ENCODE measurements around the gene CES2. TPM values are rescaled to one million over a fixed set of nuclear protein-coding genes. Genes with fewer than 3 reads are reported as not detected.

Gene CES2
- total RNA-seq, 4 donors from 2014 or later: 26.9 to 56.7 (median 35.1) TPM

DNA sequence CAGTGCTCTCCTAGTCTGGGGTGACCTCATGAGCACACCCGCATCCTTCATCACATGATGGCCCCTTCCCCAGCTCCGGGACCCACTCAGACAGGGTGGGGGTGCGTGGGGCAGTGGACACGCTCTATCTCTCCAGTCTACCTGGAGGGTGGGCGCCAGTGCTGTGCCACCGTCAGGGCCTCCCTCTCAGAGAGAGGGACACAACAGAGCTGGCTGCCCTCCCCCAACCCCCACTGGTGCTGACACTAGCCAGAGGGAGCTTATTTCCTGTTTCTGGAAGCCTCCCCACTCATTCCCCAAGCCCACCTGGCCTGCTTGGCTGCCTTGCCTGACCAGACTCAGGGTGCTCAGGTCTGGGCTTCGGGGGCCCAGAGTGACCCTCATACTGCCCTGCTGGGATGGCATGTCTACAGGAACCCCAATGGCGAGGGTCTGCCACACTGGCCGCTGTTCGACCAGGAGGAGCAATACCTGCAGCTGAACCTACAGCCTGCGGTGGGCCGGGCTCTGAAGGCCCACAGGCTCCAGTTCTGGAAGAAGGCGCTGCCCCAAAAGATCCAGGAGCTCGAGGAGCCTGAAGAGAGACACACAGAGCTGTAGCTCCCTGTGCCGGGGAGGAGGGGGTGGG lies 8.2 kb downstream of the CES2 start:
- TF ChIP-seq CTCF (IDR thresholded peaks at IDR 0.05; ENCODE audit: low read depth): no peak

DNA sequence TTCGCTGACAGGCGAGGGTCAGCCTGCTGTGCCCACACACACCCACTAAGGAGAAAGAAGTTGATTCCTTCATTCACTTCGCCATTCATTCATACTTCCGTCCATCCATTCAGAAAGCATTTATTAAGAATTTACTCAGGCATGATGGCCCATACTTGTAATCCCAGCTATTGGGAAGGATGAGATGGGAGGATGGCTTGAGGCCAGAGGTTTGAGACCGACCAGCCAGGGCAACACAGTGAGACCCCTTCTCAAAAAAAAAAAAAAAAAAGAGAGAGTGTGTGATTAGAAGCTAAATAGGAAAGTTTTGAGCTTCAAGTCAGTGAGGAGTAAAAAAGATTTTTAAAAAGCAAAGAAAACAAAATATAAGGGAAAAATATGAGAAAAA lies 8.7 kb downstream of the CES2 start:
- no peak for TF ChIP-seq CTCF (IDR thresholded peaks at IDR 0.05; ENCODE audit: low read depth)

GRCh38 chr16:66945939-66946338 lies 10.6 kb downstream of the CES2 start:
- TF ChIP-seq CTCF (IDR thresholded peaks at IDR 0.05; ENCODE audit: low read depth): no peak

- TF ChIP-seq CTCF (IDR thresholded peaks at IDR 0.05; ENCODE audit: low read depth): no peak
Measured at GRCh38 chr16:66946541-66946940, 11.2 kb downstream of the CES2 start.

DNA sequence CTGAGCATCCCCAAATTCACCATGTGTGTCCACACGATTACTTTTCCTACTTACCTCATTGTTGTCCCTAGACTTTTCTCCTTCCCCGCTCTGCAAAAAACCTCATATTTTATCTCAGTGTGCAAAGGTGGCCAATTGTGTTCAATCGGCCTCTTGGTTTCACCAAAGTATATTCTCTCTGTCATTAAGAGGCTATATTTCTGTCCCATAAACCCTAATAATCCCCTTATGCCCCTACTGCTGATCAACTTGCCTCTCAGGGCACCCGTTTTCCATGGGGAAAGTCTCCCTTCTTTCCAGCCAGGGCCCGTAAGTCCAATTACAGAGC lies 11.6 kb downstream of the CES2 start:
- TF ChIP-seq CTCF (IDR thresholded peaks at IDR 0.05; ENCODE audit: low read depth): no peak

GRCh38 chr16:66947302-66948065 lies 12.2 kb downstream of the CES2 start:
- TF ChIP-seq CTCF (IDR thresholded peaks at IDR 0.05; ENCODE audit: low read depth): no peak

DNA sequence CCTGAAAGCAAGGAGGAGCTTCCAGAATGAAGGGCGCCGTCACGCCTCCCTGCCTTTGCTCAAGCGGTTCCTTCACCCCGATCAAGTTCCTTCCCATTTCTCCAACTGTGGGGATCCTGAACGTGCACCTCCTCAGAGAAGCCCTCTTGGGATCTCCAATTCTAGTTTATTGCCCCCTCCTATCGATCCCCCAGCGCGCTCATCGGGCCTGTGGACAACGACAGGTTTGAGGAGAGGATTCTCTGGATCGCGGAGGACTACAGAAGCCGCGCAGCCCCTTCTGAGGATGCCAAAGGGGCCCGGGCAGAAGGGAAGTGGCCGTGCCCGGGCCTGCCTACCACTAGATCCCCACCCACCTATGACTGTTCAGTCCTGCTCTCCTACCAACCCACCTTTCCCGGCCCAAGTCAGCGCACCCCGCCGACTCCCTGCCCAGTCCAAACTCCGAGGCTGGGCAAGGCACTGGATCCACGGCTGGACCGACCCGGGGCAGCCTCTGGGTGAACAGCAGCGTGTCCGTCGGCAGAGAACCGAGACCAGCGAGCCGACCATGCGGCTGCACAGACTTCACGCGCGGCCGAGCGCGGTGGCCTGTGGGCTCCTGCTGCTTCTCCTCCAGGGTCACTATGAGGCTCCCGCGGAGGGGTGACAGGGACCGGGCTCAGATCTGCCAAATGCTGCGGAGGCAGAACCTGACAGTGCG lies 13.0 kb downstream of the CES2 start:
- no peak for TF ChIP-seq CTCF (IDR thresholded peaks at IDR 0.05; ENCODE audit: low read depth)

Data from subcutaneous adipose tissue (tissue), 4 donors.